K562 (cell line): ENCODE measurements around the gene GCNT1. TPM values are rescaled to one million over a fixed set of nuclear protein-coding genes. Genes with fewer than 3 reads are reported as not detected.

Experiments used
- ATAC-seq: fragments of 200-7000 bp; cut with Tn5 transposase; 3 replicates; pipeline ENCODE4 v1.9.1; 2020; ENCODE audit warnings: moderate library complexity
- BruUV-seq: library from RNA; stranded (reverse); fragments of 400-500 nt; replicated peaks from 2 replicates; lab custom pipeline; 2021; lab: Mats Ljungman, UMichigan
- CTCF ChIA-PET: fragments of 300-600 bp; formaldehyde crosslinking; extraction: SDS; loops from one replicate; lab custom pipeline; 2021; ENCODE audit warnings: low intra/inter-chr PET ratio; lab: Yijun Ruan, JAX
- POLR2A ChIA-PET: fragments of 300-600, 350-650 bp; sonication (Branson Sonifier 250); formaldehyde crosslinking; extraction: SDS; loops from one replicate; lab custom pipeline; 2021; ENCODE audit warnings: antibody characterized with exemption, inconsistent platforms; lab: Yijun Ruan, JAX
- DNase-seq, 4 experiments: peaks; one replicate each; pipeline versions ENCODE4 v3.0.0 to v3.0.0-alpha.2; 2011 to 2018; ENCODE audit warnings: low spot score in 3 of 4, mixed read lengths in 3 of 4; ENCODE audit errors: extremely low read depth in 1 of 4
- FAIRE-seq: peaks from 2 replicates; lab custom pipeline; 2011; peaks lifted over from hg19 to GRCh38; lab: Jason Lieb, UNC
- H2AFZ ChIP-seq: 2 replicates; pipeline ENCODE4 v1.6.0; 2011; ENCODE audit warnings: low read depth, low read length, control low read depth, inconsistent platforms
- H3K27ac ChIP-seq: fragments of 200-600 bp; 3 replicates; pipeline ENCODE4 v1.8.0; 2011; ENCODE audit warnings: low read depth, mild to moderate bottlenecking, control low read depth, inconsistent platforms, low read length, moderate library complexity, mixed read lengths; ENCODE audit errors: extremely low read depth
- H3K27me3 ChIP-seq, 2 experiments: fragments of 300-600 bp in 1 of 2; 2 replicates in 1 of 2; 3 replicates in 1 of 2; pipeline versions ENCODE4 v1.6.0 to v1.8.0; 2011; ENCODE audit warnings: inconsistent platforms in 2 of 2, low read length in 2 of 2, mild to moderate bottlenecking in 1 of 2, mixed read lengths in 1 of 2, moderate library complexity in 1 of 2; ENCODE audit not compliant: control insufficient read depth in 2 of 2, insufficient read depth in 2 of 2
- H3K36me3 ChIP-seq: fragments of 300-600 bp; 3 replicates; pipeline ENCODE4 v1.8.0; 2011; ENCODE audit warnings: mild to moderate bottlenecking, low read length, inconsistent platforms; ENCODE audit not compliant: control insufficient read depth, insufficient read depth
- H3K4me1 ChIP-seq, 2 experiments: fragments of 200-600 bp in 1 of 2; replicated peaks in 1 of 2; 2 replicates in 1 of 2; 3 replicates in 1 of 2; pipeline versions ENCODE4 v1.5.1 to v1.8.0; 2011; ENCODE audit warnings: inconsistent platforms in 2 of 2, low read length in 2 of 2, mild to moderate bottlenecking in 1 of 2, mixed read lengths in 1 of 2, moderate library complexity in 1 of 2; ENCODE audit not compliant: control insufficient read depth in 2 of 2, insufficient read depth in 2 of 2
- H3K4me2 ChIP-seq: 2 replicates; pipeline ENCODE4 v1.6.1; 2011; ENCODE audit warnings: low read length, control low read depth, inconsistent platforms, mixed read lengths; ENCODE audit not compliant: insufficient read depth
- H3K4me3 ChIP-seq: fragments of 200-600 bp; sonication (generic), shearing (Covaris generic); 2 replicates; pipeline ENCODE4 v1.5.1; 2016; ENCODE audit warnings: control low read depth, inconsistent platforms
- H3K79me2 ChIP-seq: fragments of 200-600 bp; 3 replicates; pipeline ENCODE4 v1.8.0; 2011; ENCODE audit warnings: low read length, inconsistent platforms; ENCODE audit not compliant: control insufficient read depth, insufficient read depth
- H3K9ac ChIP-seq, 2 experiments: 2 replicates each; pipeline versions ENCODE4 v1.6.0 to v1.6.1; 2011; ENCODE audit warnings: low read depth in 2 of 2, low read length in 2 of 2, control low read depth in 1 of 2, inconsistent platforms in 1 of 2, mild to moderate bottlenecking in 1 of 2, mixed read lengths in 1 of 2; ENCODE audit not compliant: insufficient read depth in 1 of 2
- H3K9me1 ChIP-seq: one replicate; pipeline ENCODE4 v1.6.0; 2011; ENCODE audit warnings: inconsistent platforms, mild to moderate bottlenecking, low read length, moderate library complexity; ENCODE audit not compliant: control insufficient read depth, insufficient read depth
- H3K9me3 ChIP-seq: replicated peaks from 2 replicates; pipeline ENCODE4 v1.5.1; 2011; ENCODE audit warnings: low read depth, low read length, inconsistent platforms; ENCODE audit not compliant: control insufficient read depth, insufficient read depth
- H4K20me1 ChIP-seq: replicated peaks from 2 replicates; pipeline ENCODE4 v1.6.1; 2011; ENCODE audit warnings: low read length, inconsistent platforms, mixed read lengths; ENCODE audit not compliant: control insufficient read depth, insufficient read depth
- BCL6 ChIP-seq: fragments of 250-450 bp; sonication (Bioruptor Pico); IDR thresholded peaks from 2 replicates; pipeline ENCODE4 v1.4.0; 2020
- CBX3 ChIP-seq, 2 experiments: IDR thresholded peaks; 1 replicate in 1 of 2; 2 replicates in 1 of 2; pipeline ENCODE4 v1.6.1; 2012; ENCODE audit warnings: inconsistent platforms in 2 of 2, low read length in 2 of 2, borderline replicate concordance in 1 of 2, control low read depth in 1 of 2
- MYBL2 ChIP-seq, 2 experiments: fragments of 450-650 bp in 1 of 2; sonication (generic) in 1 of 2; formaldehyde crosslinking in 1 of 2; IDR thresholded peaks; 2 replicates each; pipeline versions ENCODE4 v1.6.1 to v1.8.1; 2017 to 2022; ENCODE audit warnings: borderline replicate concordance in 1 of 2, inconsistent platforms in 1 of 2, low read depth in 1 of 2, mild to moderate bottlenecking in 1 of 2, missing genetic modification reagents in 1 of 2, moderate library complexity in 1 of 2
- NFIX ChIP-seq: fragments of 250-450 bp; sonication (Bioruptor Pico); IDR thresholded peaks from 2 replicates; pipeline ENCODE4 v1.4.0; 2020; ENCODE audit warnings: low read depth, mild to moderate bottlenecking, moderate library complexity
- NONO ChIP-seq, 2 experiments: fragments of 200-400 bp in 1 of 2; fragments of 450-650 bp in 1 of 2; formaldehyde crosslinking in 1 of 2; IDR thresholded peaks; 2 replicates each; pipeline ENCODE4 v1.6.1; 2017; ENCODE audit warnings: low read depth in 2 of 2, mild to moderate bottlenecking in 2 of 2, moderate library complexity in 2 of 2, low read length in 1 of 2
- PBX2 ChIP-seq, 2 experiments: IDR thresholded peaks in 1 of 2; conservative IDR thresholded peaks in 1 of 2; 2 replicates each; pipeline ENCODE4 v1.6.1; 2016; ENCODE audit warnings: low read depth in 2 of 2, mild to moderate bottlenecking in 1 of 2, missing compliant biosample characterization in 1 of 2, missing genetic modification characterization in 1 of 2, moderate library complexity in 1 of 2
- RAD21 ChIP-seq, 2 experiments: fragments of 250-450 bp in 1 of 2; fragments of 450-650 bp in 1 of 2; sonication (Bioruptor Pico) in 1 of 2; formaldehyde crosslinking in 1 of 2; IDR thresholded peaks in 1 of 2; conservative IDR thresholded peaks in 1 of 2; 2 replicates each; pipeline versions ENCODE4 v1.4.0 to v1.8.0; 2020 to 2022; ENCODE audit warnings: mild to moderate bottlenecking in 2 of 2, moderate library complexity in 1 of 2
- RBM14 ChIP-seq: fragments of 200-400 bp; formaldehyde crosslinking; IDR thresholded peaks from 2 replicates; pipeline ENCODE4 v1.6.1; 2018; ENCODE audit warnings: low read depth, mild to moderate bottlenecking, low read length, moderate library complexity, borderline replicate concordance; ENCODE audit not compliant: insufficient read depth
- WGBS: fragments of 100-300 bp; shearing (Covaris generic); methylation state at CpG from one replicate; pipeline ENCODE4 v1.1.6; 2016; ENCODE audit warnings: low coverage, mixed read lengths; ENCODE audit not compliant: insufficient coverage; ENCODE audit errors: missing lambda C conversion rate; 5-methylcytosine and 5-hydroxymethylcytosine counted together
- in situ Hi-C: fragments of 300-500 bp; cut with MboI; formaldehyde crosslinking; loops from 4 replicates; pipeline ENCODE4 v1.15.0; 2018; ENCODE audit warnings: inconsistent platforms, mixed read lengths
- intact Hi-C: fragments of 100-400 bp; cut with micrococcal nuclease; formaldehyde crosslinking; loops from 2 replicates; pipeline ENCODE4 v1.14.2; 2022
- polyA plus RNA-seq, 8 experiments: library from polyadenylated mRNA; depleted of rRNA in 4 of 8; stranded (reverse) in 5 of 8; unstranded in 3 of 8; fragments of >200 nt; fragmentation: Nextera tagmentation in 2 of 8; fragmentation: Illumina TruSeq in 1 of 8; extraction: Ambion mirVana in 2 of 8; extraction: Trizol in 1 of 8; gene quantifications; 2 replicates each; pipeline versions ENCODE4 v1.2.1 to v1.2.3, GENCODE V29; 2011 to 2014; ENCODE audit warnings: inconsistent platforms in 1 of 8, missing spikeins in 1 of 8
- total RNA-seq, 7 experiments: library from RNA; depleted of rRNA in 6 of 7; stranded (reverse); fragments of >200 nt in 6 of 7; fragmentation: Illumina TruSeq in 2 of 7; extraction: Trizol in 2 of 7; gene quantifications; 2 replicates each; pipeline versions ENCODE4 v1.2.1 to v1.2.3, GENCODE V29; 2011 to 2021; ENCODE audit warnings: low replicate concordance in 1 of 7
- TF ChIP-seq, protein P1 (sequence below), 2 experiments: fragments of 450-650 bp in 1 of 2; sonication (generic) in 1 of 2; formaldehyde crosslinking; conservative IDR thresholded peaks; 2 replicates each; pipeline versions ENCODE4 v1.4.0 to v1.8.1; 2020 to 2022; ENCODE audit warnings: mild to moderate bottlenecking in 1 of 2, missing genetic modification reagents in 1 of 2
- TF ChIP-seq, protein P2 (sequence below): fragments of 450-650 bp; IDR thresholded peaks from 2 replicates; pipeline ENCODE4 v1.6.1; 2016; ENCODE audit warnings: low read depth, mild to moderate bottlenecking, moderate library complexity

The GCNT1 gene
- total and polyA plus RNA-seq, 9 of the 15 experiments (the other 6 are each of a cell fraction or from before 2014, with no cell fraction given): 0.01 to 0.71 (median 0.10) TPM

GRCh38 chr9:76466299-76466605, 7.3 kb downstream of the GCNT1 start:
- BruUV-seq: no TSS peak
- Histone ChIP-seq H3K4me1 (no peaks in the 10 kb centered on the region), H2AFZ (no peak overlapping the region), H3K27ac (no peak overlapping the region), H3K36me3 (no peaks in the 10 kb centered on the region), H3K4me3 (no peak overlapping the region), H3K9ac (no peak overlapping the region), H4K20me1 (no peaks in the 10 kb centered on the region), H3K4me2 (no peak overlapping the region), H3K9me3 (no peaks in the 10 kb centered on the region), H3K9me1 (no peaks in the 10 kb centered on the region), H3K79me2 (no peaks in the 10 kb centered on the region), H3K27me3 (no peaks in the 10 kb centered on the region; a peak in 1 of 5 replicates)
- ATAC-seq: no peak
- WGBS: 0% methylated on average over 2 of the region's 2 CpGs
- FAIRE-seq: no peak
- in situ Hi-C loops: no loop called here
- ChIA-PET CTCF (no interaction called here), POLR2A (no interaction called here)
- intact Hi-C loops: no loop called here
- TF ChIP-seq NFIX (CRISPR knock-in tag): no peak
- TF ChIP-seq, protein P1, sequence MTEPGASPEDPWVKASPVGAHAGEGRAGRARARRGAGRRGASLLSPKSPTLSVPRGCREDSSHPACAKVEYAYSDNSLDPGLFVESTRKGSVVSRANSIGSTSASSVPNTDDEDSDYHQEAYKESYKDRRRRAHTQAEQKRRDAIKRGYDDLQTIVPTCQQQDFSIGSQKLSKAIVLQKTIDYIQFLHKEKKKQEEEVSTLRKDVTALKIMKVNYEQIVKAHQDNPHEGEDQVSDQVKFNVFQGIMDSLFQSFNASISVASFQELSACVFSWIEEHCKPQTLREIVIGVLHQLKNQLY (CRISPR knock-in tag; conservative IDR thresholded peaks at IDR 0.05): no peak
- TF ChIP-seq, protein P2, sequence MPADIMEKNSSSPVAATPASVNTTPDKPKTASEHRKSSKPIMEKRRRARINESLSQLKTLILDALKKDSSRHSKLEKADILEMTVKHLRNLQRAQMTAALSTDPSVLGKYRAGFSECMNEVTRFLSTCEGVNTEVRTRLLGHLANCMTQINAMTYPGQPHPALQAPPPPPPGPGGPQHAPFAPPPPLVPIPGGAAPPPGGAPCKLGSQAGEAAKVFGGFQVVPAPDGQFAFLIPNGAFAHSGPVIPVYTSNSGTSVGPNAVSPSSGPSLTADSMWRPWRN: no peak
- no peak for TF ChIP-seq RBM14
- no peak for TF ChIP-seq CBX3 (IDR thresholded peaks at IDR 0.05; ENCODE audit: borderline replicate concordance in 1 of 2, low read length in 2 of 2)
- no peak for TF ChIP-seq PBX2 (CRISPR knock-in tag; IDR thresholded peaks at IDR 0.05; ENCODE audit: low read depth)
- no peak for TF ChIP-seq PBX2 (tag; conservative IDR thresholded peaks at IDR 0.05; ENCODE audit: low read depth)
- TF ChIP-seq MYBL2 (IDR thresholded peaks at IDR 0.05; ENCODE audit: low read depth): no peak
- no peak for TF ChIP-seq MYBL2 (CRISPR knock-in tag; IDR thresholded peaks at IDR 0.05; ENCODE audit: borderline replicate concordance)
- no peak for TF ChIP-seq RAD21 (CRISPR knock-in tag; conservative IDR thresholded peaks at IDR 0.05 in 1 of 2, IDR thresholded peaks at IDR 0.05 in 1 of 2)
- TF ChIP-seq BCL6 (CRISPR knock-in tag): no peak
- TF ChIP-seq NONO (IDR thresholded peaks at IDR 0.05; ENCODE audit: low read depth in 2 of 2, low read length in 1 of 2): no peak
- no peak for DNase-seq
